SU-DHL-6 (cell line): ENCODE measurements around the gene DNAJB8.

ENCODE experiments used
- CTCF ChIP-seq: fragments of 200-600 bp; sonication (generic); IDR thresholded peaks from one replicate; pipeline ENCODE4 v1.5.1; 2017; ENCODE audit warnings: antibody characterized with exemption, mild to moderate bottlenecking, low read length, moderate library complexity; ENCODE audit not compliant: insufficient read depth, poor library complexity, severe bottlenecking
- EZH2phosphoT487 ChIP-seq: fragments of 200-600 bp; sonication (generic), shearing (Covaris generic); conservative IDR thresholded peaks from 2 replicates; pipeline ENCODE4 v1.6.1; 2018; ENCODE audit warnings: mild to moderate bottlenecking, antibody characterized with exemption, low read length, moderate library complexity, mixed read lengths

- TF ChIP-seq CTCF = no peak
- TF ChIP-seq EZH2phosphoT487 = no peak
These were observed 34.8 kb downstream of the DNAJB8 start for GRCh38 chr3:128431803-128432300.
